ENCODE measurements around the gene SFR1.

SFR1 gene

GRCh38 chr10:104121485-104122224 is at the start of gene SFR1:
SFR1 (plus strand) TSS chr10:104122171; CDS start chr10:104122184, 13 bp downstream.
- DNase-seq, result peak; percentile 99

GRCh38 chr10:104072786-104073185 is 49.2 kb upstream of the SFR1 start:
- DNase-seq, result no peak

GRCh38 chr10:104074505-104074904 is 47.5 kb upstream of the SFR1 start:
- DNase-seq, result no peak

- no peak for DNase-seq
Measured at GRCh38 chr10:104076743-104077160, 45.2 kb upstream of the SFR1 start.

GRCh38 chr10:104077247-104077646 is 44.7 kb upstream of the SFR1 start:
- DNase-seq, result no peak

- DNase-seq, result no peak
Measured at GRCh38 chr10:104077663-104078151, 44.3 kb upstream of the SFR1 start.

- DNase-seq, result peak; percentile 10
Measured at GRCh38 chr10:104080762-104081161, 41.2 kb upstream of the SFR1 start.

- DNase-seq, result no peak
Measured at GRCh38 chr10:104081998-104082397, 40.0 kb upstream of the SFR1 start.

- DNase-seq, result no peak
Measured at GRCh38 chr10:104084482-104085142, 37.4 kb upstream of the SFR1 start.

GRCh38 chr10:104085801-104086400 is 36.1 kb upstream of the SFR1 start, which contains the start of gene COL17A1:
COL17A1 (minus strand) TSS chr10:104085880; CDS start chr10:104080673, 5,207 bp downstream.
- no peak for DNase-seq

- DNase-seq, result no peak
Measured at GRCh38 chr10:104088239-104088638, 33.7 kb upstream of the SFR1 start.

GRCh38 chr10:104089621-104090020 is 32.4 kb upstream of the SFR1 start:
- no peak for DNase-seq

GRCh38 chr10:104090611-104091010 is 31.4 kb upstream of the SFR1 start:
- no peak for DNase-seq

- DNase-seq, result no peak
Measured at GRCh38 chr10:104092749-104093148, 29.2 kb upstream of the SFR1 start.

GRCh38 chr10:104096692-104097091 is 25.3 kb upstream of the SFR1 start:
- no peak for DNase-seq

- no peak for DNase-seq
Measured at GRCh38 chr10:104098358-104098925, 23.5 kb upstream of the SFR1 start.

- DNase-seq, result no peak
Measured at GRCh38 chr10:104099269-104099668, 22.7 kb upstream of the SFR1 start.

GRCh38 chr10:104099941-104100340 is 22.0 kb upstream of the SFR1 start:
- DNase-seq, result no peak

GRCh38 chr10:104100795-104101194 is 21.2 kb upstream of the SFR1 start:
- no peak for DNase-seq

- no peak for DNase-seq
Measured at GRCh38 chr10:104101902-104102301, 20.1 kb upstream of the SFR1 start.

GRCh38 chr10:104103956-104104355 is 18.0 kb upstream of the SFR1 start:
- no peak for DNase-seq

- no peak for DNase-seq
Measured at GRCh38 chr10:104104418-104104817, 17.6 kb upstream of the SFR1 start.

GRCh38 chr10:104104926-104105325 is 17.0 kb upstream of the SFR1 start:
- DNase-seq, result no peak
